Loucy (cell line): ENCODE results near the gene LTC4S.

Experiments used
- H2AFZ ChIP-seq: fragments of 200-600 bp; sonication (generic); 2 replicates; pipeline ENCODE4 v1.6.0; 2016; ENCODE audit warnings: antibody characterized with exemption, mild to moderate bottlenecking, low read length, moderate library complexity
- H3F3A ChIP-seq: fragments of 200-600 bp; 2 replicates; pipeline ENCODE4 v1.6.0; 2016; ENCODE audit warnings: antibody characterized with exemption, low read depth, mild to moderate bottlenecking
- H3K27me3 ChIP-seq: fragments of 200-600 bp; sonication (generic); 2 replicates; pipeline ENCODE4 v1.6.1; 2014; ENCODE audit warnings: low read length, mild to moderate bottlenecking; ENCODE audit not compliant: insufficient read depth, poor library complexity, severe bottlenecking
- H3K36me3 ChIP-seq: fragments of 200-600 bp; sonication (generic); 2 replicates; pipeline ENCODE4 v1.6.1; 2016; ENCODE audit warnings: low read length; ENCODE audit not compliant: insufficient read depth
- H3K4me1 ChIP-seq: fragments of 200-600 bp; sonication (generic); 2 replicates; pipeline ENCODE4 v1.5.1; 2014; ENCODE audit warnings: low read length, mild to moderate bottlenecking; ENCODE audit not compliant: insufficient read depth, poor library complexity, severe bottlenecking
- H3K4me2 ChIP-seq: fragments of 200-600 bp; sonication (generic); 2 replicates; pipeline ENCODE4 v1.6.0; 2014; ENCODE audit warnings: antibody characterized with exemption, low read length, low read depth, mild to moderate bottlenecking; ENCODE audit not compliant: poor library complexity, severe bottlenecking
- H3K4me3 ChIP-seq: fragments of 200-600 bp; sonication (generic); 2 replicates; pipeline ENCODE4 v1.5.1; 2014; ENCODE audit warnings: low read length, mild to moderate bottlenecking, mixed read lengths; ENCODE audit not compliant: poor library complexity, severe bottlenecking
- H3K79me2 ChIP-seq: fragments of 200-600 bp; sonication (generic); 2 replicates; pipeline ENCODE4 v1.6.1; 2014; ENCODE audit warnings: low read length; ENCODE audit not compliant: insufficient read depth
- H3K9ac ChIP-seq: fragments of 200-600 bp; sonication (generic); 2 replicates; pipeline ENCODE4 v1.6.0; 2014; ENCODE audit warnings: mild to moderate bottlenecking, low read depth, low read length, moderate library complexity; ENCODE audit not compliant: poor library complexity, severe bottlenecking
- H3K9me2 ChIP-seq: fragments of 200-600 bp; sonication (generic); replicated peaks from 2 replicates; pipeline ENCODE4 v1.6.1; 2016; ENCODE audit warnings: low read depth, low read length, mixed read lengths
- H3K9me3 ChIP-seq: fragments of 200-600 bp; sonication (generic); 2 replicates; pipeline ENCODE4 v1.6.1; 2014; ENCODE audit warnings: mild to moderate bottlenecking, antibody characterized with exemption, low read length, low read depth; ENCODE audit not compliant: insufficient read depth
- H4K20me1 ChIP-seq: fragments of 200-600 bp; sonication (generic); 2 replicates; pipeline ENCODE4 v1.6.0; 2014; ENCODE audit warnings: antibody characterized with exemption, low read length, mild to moderate bottlenecking; ENCODE audit not compliant: insufficient read depth, poor library complexity, severe bottlenecking
- CTCF ChIP-seq: fragments of 200-600 bp; sonication (generic); conservative IDR thresholded peaks from 2 replicates; pipeline ENCODE4 v1.5.1; 2014; ENCODE audit warnings: mild to moderate bottlenecking, antibody characterized with exemption, low read length
- EZH2phosphoT487 ChIP-seq: fragments of 200-600 bp; IDR thresholded peaks from 2 replicates; pipeline ENCODE4 v1.6.1; 2018; ENCODE audit warnings: antibody characterized with exemption, mild to moderate bottlenecking, moderate library complexity, borderline replicate concordance

The LTC4S gene

GRCh38 chr5:179796877-179797608 is 3.3 kb downstream of the LTC4S start:
- H2AFZ ChIP-seq: no peak overlapping the region
- H3K27me3 ChIP-seq: no peaks in the 10 kb centered on the region
- H4K20me1 ChIP-seq: no peaks in the 10 kb centered on the region
- H3K9me3 ChIP-seq: no peaks in the 10 kb centered on the region
- peak overlapping the region; percentile 73 for H3K4me2 ChIP-seq
- H3K79me2 ChIP-seq: no peaks in the 10 kb centered on the region
- no peak for TF ChIP-seq CTCF
- no peak for TF ChIP-seq EZH2phosphoT487
- H3K9ac ChIP-seq: peak overlapping the region; percentile 64
- no peaks in the 10 kb centered on the region for H3K9me2 ChIP-seq
- peaks cover 6% of the 10 kb centered on the region; the same call in 1 of the 2 replicates for H3K36me3 ChIP-seq
- H3K4me3 ChIP-seq: peak overlapping the region; percentile 66
- H3K4me1 ChIP-seq: peaks cover 21% of the 10 kb centered on the region
- H3F3A ChIP-seq: no peaks in the 10 kb centered on the region

- Histone ChIP-seq H3K36me3 (peaks cover 6% of the 10 kb centered on the region; the same call in 1 of the 2 replicates), H3K4me1 (peaks cover 21% of the 10 kb centered on the region), H4K20me1 (peaks cover 2% of the 10 kb centered on the region), H3K9me2 (no peaks in the 10 kb centered on the region), H3K9ac (no peak overlapping the region), H3K4me3 (no peak overlapping the region), H2AFZ (no peak overlapping the region), H3K4me2 (no peak overlapping the region), H3K79me2 (no peaks in the 10 kb centered on the region; the same call in 1 of the 2 replicates), H3K27me3 (no peaks in the 10 kb centered on the region), H3K9me3 (no peaks in the 10 kb centered on the region), H3F3A (no peaks in the 10 kb centered on the region)
- TF ChIP-seq CTCF: no peak
- TF ChIP-seq EZH2phosphoT487: no peak
Measured at GRCh38 chr5:179797741-179798140, 4.0 kb downstream of the LTC4S start.

- H3K4me1 ChIP-seq: peaks cover 19% of the 10 kb centered on the region
Measured at GRCh38 chr5:179798144-179798770, 4.5 kb downstream of the LTC4S start.

More at GRCh38 chr5:179798144-179798770, 4.5 kb downstream of the LTC4S start:
- no peaks in the 10 kb centered on the region for H3K27me3 ChIP-seq
- H3K36me3 ChIP-seq: peaks cover 6% of the 10 kb centered on the region; the same call in 1 of the 2 replicates
- no peaks in the 10 kb centered on the region for H3K9me3 ChIP-seq
- H3K4me2 ChIP-seq: no peak overlapping the region
- H3K4me3 ChIP-seq: no peak overlapping the region
- no peak overlapping the region for H3K9ac ChIP-seq
- no peaks in the 10 kb centered on the region for H3K9me2 ChIP-seq
- H3K79me2 ChIP-seq: no peaks in the 10 kb centered on the region; the same call in 1 of the 2 replicates
- no peak for TF ChIP-seq EZH2phosphoT487
- TF ChIP-seq CTCF: no peak
- no peak overlapping the region for H2AFZ ChIP-seq
- no peaks in the 10 kb centered on the region for H3F3A ChIP-seq
- H4K20me1 ChIP-seq: peaks cover 5% of the 10 kb centered on the region
